HEK293 (cell line): ENCODE measurements around the gene KLHL25.

ENCODE experiments used
- CTCF ChIA-PET: fragments of 350-600 bp; formaldehyde crosslinking; extraction: SDS; loops from one replicate; lab custom pipeline; 2021; ENCODE audit warnings: antibody characterized with exemption; lab: Yijun Ruan, JAX
- POLR2A ChIA-PET: fragments of 300-600 bp; formaldehyde crosslinking; extraction: SDS; loops from one replicate; lab custom pipeline; 2020; ENCODE audit warnings: antibody characterized with exemption, inconsistent platforms; lab: Yijun Ruan, JAX
- H3K27ac ChIP-seq: fragments of 200-500 bp; sonication (Bioruptor generic); 2 replicates; pipeline ENCODE4 v1.5.1; 2014; ENCODE audit warnings: low read depth, low read length, control low read depth, inconsistent platforms; ENCODE audit errors: extremely low read depth
- H3K36me3 ChIP-seq, 2 experiments: fragments of 200-500 bp in 1 of 2; sonication (Bioruptor generic) in 1 of 2; 1 replicate in 1 of 2; 2 replicates in 1 of 2; pipeline ENCODE4 v1.5.1; 2014 to 2017; ENCODE audit warnings: inconsistent platforms in 2 of 2, low read length in 2 of 2; ENCODE audit not compliant: control insufficient read depth in 2 of 2, insufficient read depth in 1 of 2
- H3K4me1 ChIP-seq: fragments of 200-500 bp; sonication (Bioruptor generic); 2 replicates; pipeline ENCODE4 v1.5.1; 2014; ENCODE audit warnings: mild to moderate bottlenecking, low read length, inconsistent platforms; ENCODE audit not compliant: control insufficient read depth, insufficient read depth
- H3K4me3 ChIP-seq: 2 replicates; pipeline ENCODE4 v1.5.1; 2011; ENCODE audit warnings: low read depth, mild to moderate bottlenecking, control low read depth, low read length, moderate library complexity
- H3K9me3 ChIP-seq: fragments of 200-500 bp; sonication (Bioruptor generic); 2 replicates; pipeline ENCODE4 v1.5.1; 2014; ENCODE audit warnings: low read depth, low read length, inconsistent platforms; ENCODE audit not compliant: control insufficient read depth, insufficient read depth
- EGR2 ChIP-seq: fragments of 450-650 bp; formaldehyde crosslinking; IDR thresholded peaks from 2 replicates; pipeline ENCODE4 v1.5.1; 2016; ENCODE audit warnings: low read depth, missing biosample characterization, missing genetic modification characterization
- GFI1B ChIP-seq: fragments of 450-650 bp; formaldehyde crosslinking; IDR thresholded peaks from 2 replicates; pipeline ENCODE4 v1.5.1; 2016; ENCODE audit warnings: missing biosample characterization, missing genetic modification characterization
- GLI2 ChIP-seq: fragments of 450-650 bp; formaldehyde crosslinking; IDR thresholded peaks from 2 replicates; pipeline ENCODE4; 2017; ENCODE audit warnings: missing biosample characterization, missing genetic modification characterization, low read depth, borderline replicate concordance
- IKZF3 ChIP-seq: fragments of 450-650 bp; IDR thresholded peaks from 2 replicates; pipeline ENCODE4 v1.5.0; 2018; ENCODE audit warnings: missing biosample characterization, mild to moderate bottlenecking, missing genetic modification characterization, moderate library complexity
- KLF1 ChIP-seq: fragments of 450-650 bp; formaldehyde crosslinking; IDR thresholded peaks from 2 replicates; pipeline ENCODE4 v1.5.1; 2016; ENCODE audit warnings: missing biosample characterization, missing genetic modification characterization
- SETDB1 ChIP-seq: IDR thresholded peaks from one replicate; pipeline ENCODE4 v1.6.1; 2017; ENCODE audit warnings: mild to moderate bottlenecking, low read length, moderate library complexity, mixed read lengths; ENCODE audit not compliant: insufficient read length
- ZFHX2 ChIP-seq: fragments of 450-650 bp; formaldehyde crosslinking; conservative IDR thresholded peaks from 2 replicates; pipeline ENCODE4 v1.5.1; 2016; ENCODE audit warnings: missing biosample characterization, missing genetic modification characterization
- ZNF112 ChIP-seq: fragments of 450-650 bp; formaldehyde crosslinking; IDR thresholded peaks from 2 replicates; pipeline ENCODE4 v1.5.0; 2017; ENCODE audit warnings: missing biosample characterization, missing genetic modification characterization
- ZNF138 ChIP-seq: fragments of 450-650 bp; formaldehyde crosslinking; IDR thresholded peaks from 2 replicates; pipeline ENCODE4 v1.5.1; 2016; ENCODE audit warnings: missing biosample characterization, missing genetic modification characterization, borderline replicate concordance
- ZNF2 ChIP-seq: fragments of 450-650 bp; formaldehyde crosslinking; IDR thresholded peaks from 2 replicates; pipeline ENCODE4 v1.5.1; 2016; ENCODE audit warnings: missing biosample characterization, missing genetic modification characterization
- ZNF292 ChIP-seq: fragments of 450-650 bp; formaldehyde crosslinking; IDR thresholded peaks from 2 replicates; pipeline ENCODE4 v1.5.1; 2016; ENCODE audit warnings: low read depth, missing biosample characterization, missing genetic modification characterization, borderline replicate concordance
- ZNF324 ChIP-seq: fragments of 450-650 bp; formaldehyde crosslinking; IDR thresholded peaks from 2 replicates; pipeline ENCODE4 v1.5.1; 2016; ENCODE audit warnings: missing biosample characterization, missing genetic modification characterization
- ZNF354C ChIP-seq: fragments of 450-650 bp; formaldehyde crosslinking; IDR thresholded peaks from 2 replicates; pipeline ENCODE4 v1.5.1; 2016; ENCODE audit warnings: missing biosample characterization, missing genetic modification characterization, low read depth, borderline replicate concordance
- ZNF600 ChIP-seq: fragments of 450-650 bp; formaldehyde crosslinking; IDR thresholded peaks from 2 replicates; pipeline ENCODE4 v1.5.1; 2016; ENCODE audit warnings: missing biosample characterization, missing genetic modification characterization
- ZNF626 ChIP-seq: fragments of 450-650 bp; sonication (Bioruptor Pico); formaldehyde crosslinking; IDR thresholded peaks from 2 replicates; pipeline ENCODE4 v1.5.1; 2018; ENCODE audit warnings: missing biosample characterization, missing genetic modification characterization, inconsistent platforms
- ZNF76 ChIP-seq: fragments of 450-650 bp; formaldehyde crosslinking; IDR thresholded peaks from 2 replicates; pipeline ENCODE4; 2016; ENCODE audit warnings: low read depth, missing biosample characterization, missing genetic modification characterization, borderline replicate concordance
- TF ChIP-seq, protein P1 (sequence below): fragments of 450-650 bp; formaldehyde crosslinking; IDR thresholded peaks from 2 replicates; pipeline ENCODE4 v1.5.1; 2016; ENCODE audit warnings: missing biosample characterization, missing genetic modification characterization
- TF ChIP-seq, protein P2 (sequence below): fragments of 450-650 bp; formaldehyde crosslinking; IDR thresholded peaks from 2 replicates; pipeline ENCODE4 v1.5.1; 2016; ENCODE audit warnings: missing biosample characterization, missing genetic modification characterization
- TF ChIP-seq, protein P3 (sequence below): fragments of 450-650 bp; formaldehyde crosslinking; IDR thresholded peaks from 2 replicates; pipeline ENCODE4 v1.5.1; 2016; ENCODE audit warnings: missing biosample characterization, missing genetic modification characterization
- TF ChIP-seq, protein P4 (sequence below): fragments of 450-650 bp; formaldehyde crosslinking; IDR thresholded peaks from 2 replicates; pipeline ENCODE4 v1.5.1; 2017; ENCODE audit warnings: missing biosample characterization, mild to moderate bottlenecking, missing genetic modification characterization, moderate library complexity

The KLHL25 gene

DNA sequence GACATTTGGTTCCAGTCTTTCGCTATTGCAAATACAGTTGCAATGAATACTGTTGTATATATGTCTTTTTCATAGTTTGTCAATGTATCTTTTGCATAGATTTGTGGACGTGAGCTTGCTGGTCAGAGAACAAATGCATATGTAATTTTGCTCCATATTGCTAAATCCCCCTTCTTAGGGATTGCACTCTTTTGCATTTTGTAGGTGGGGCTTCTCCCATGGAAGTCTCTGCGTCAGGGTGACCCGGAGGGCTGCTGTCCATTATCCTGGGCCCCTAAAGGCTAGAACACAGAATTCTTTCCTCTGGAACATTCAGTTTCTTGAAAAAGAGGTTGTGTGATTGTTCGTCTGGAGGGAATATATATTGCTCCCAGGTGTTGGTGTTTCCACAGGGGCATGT lies 25.2 kb upstream of the KLHL25 start (continued):
- TF ChIP-seq, protein P1, sequence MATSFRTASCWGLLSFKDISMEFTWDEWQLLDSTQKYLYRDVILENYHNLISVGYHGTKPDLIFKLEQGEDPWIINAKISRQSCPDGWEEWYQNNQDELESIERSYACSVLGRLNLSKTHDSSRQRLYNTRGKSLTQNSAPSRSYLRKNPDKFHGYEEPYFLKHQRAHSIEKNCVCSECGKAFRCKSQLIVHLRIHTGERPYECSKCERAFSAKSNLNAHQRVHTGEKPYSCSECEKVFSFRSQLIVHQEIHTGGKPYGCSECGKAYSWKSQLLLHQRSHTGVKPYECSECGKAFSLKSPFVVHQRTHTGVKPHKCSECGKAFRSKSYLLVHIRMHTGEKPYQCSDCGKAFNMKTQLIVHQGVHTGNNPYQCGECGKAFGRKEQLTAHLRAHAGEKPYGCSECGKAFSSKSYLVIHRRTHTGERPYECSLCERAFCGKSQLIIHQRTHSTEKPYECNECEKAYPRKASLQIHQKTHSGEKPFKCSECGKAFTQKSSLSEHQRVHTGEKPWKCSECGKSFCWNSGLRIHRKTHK (tag by site-specific recombination): no peak
- no peak for TF ChIP-seq ZNF138 (tag by site-specific recombination)
- TF ChIP-seq, protein P2, sequence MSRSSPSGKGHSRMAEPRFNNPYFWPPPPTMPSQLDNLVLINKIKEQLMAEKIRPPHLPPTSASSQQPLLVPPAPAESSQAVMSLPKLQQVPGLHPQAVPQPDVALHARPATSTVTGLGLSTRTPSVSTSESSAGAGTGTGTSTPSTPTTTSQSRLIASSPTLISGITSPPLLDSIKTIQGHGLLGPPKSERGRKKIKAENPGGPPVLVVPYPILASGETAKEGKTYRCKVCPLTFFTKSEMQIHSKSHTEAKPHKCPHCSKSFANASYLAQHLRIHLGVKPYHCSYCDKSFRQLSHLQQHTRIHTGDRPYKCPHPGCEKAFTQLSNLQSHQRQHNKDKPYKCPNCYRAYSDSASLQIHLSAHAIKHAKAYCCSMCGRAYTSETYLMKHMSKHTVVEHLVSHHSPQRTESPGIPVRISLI: no peak
- no peak for TF ChIP-seq ZNF600 (tag by site-specific recombination)
- no peak for TF ChIP-seq SETDB1
- TF ChIP-seq, protein P3, sequence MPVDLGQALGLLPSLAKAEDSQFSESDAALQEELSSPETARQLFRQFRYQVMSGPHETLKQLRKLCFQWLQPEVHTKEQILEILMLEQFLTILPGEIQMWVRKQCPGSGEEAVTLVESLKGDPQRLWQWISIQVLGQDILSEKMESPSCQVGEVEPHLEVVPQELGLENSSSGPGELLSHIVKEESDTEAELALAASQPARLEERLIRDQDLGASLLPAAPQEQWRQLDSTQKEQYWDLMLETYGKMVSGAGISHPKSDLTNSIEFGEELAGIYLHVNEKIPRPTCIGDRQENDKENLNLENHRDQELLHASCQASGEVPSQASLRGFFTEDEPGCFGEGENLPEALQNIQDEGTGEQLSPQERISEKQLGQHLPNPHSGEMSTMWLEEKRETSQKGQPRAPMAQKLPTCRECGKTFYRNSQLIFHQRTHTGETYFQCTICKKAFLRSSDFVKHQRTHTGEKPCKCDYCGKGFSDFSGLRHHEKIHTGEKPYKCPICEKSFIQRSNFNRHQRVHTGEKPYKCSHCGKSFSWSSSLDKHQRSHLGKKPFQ (tag by site-specific recombination): no peak
- TF ChIP-seq, protein P4, sequence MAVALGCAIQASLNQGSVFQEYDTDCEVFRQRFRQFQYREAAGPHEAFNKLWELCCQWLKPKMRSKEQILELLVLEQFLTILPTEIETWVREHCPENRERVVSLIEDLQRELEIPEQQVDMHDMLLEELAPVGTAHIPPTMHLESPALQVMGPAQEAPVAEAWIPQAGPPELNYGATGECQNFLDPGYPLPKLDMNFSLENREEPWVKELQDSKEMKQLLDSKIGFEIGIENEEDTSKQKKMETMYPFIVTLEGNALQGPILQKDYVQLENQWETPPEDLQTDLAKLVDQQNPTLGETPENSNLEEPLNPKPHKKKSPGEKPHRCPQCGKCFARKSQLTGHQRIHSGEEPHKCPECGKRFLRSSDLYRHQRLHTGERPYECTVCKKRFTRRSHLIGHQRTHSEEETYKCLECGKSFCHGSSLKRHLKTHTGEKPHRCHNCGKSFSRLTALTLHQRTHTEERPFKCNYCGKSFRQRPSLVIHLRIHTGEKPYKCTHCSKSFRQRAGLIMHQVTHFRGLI (tag by site-specific recombination): no peak
- no peak for TF ChIP-seq GFI1B (tag by site-specific recombination)
- TF ChIP-seq ZNF2 (tag by site-specific recombination): no peak
- no peak for TF ChIP-seq IKZF3 (tag by site-specific recombination)
- TF ChIP-seq KLF1 (tag by site-specific recombination): no peak
- TF ChIP-seq GLI2: no peak
- TF ChIP-seq, all 188 proteins: peak for 0

DNA sequence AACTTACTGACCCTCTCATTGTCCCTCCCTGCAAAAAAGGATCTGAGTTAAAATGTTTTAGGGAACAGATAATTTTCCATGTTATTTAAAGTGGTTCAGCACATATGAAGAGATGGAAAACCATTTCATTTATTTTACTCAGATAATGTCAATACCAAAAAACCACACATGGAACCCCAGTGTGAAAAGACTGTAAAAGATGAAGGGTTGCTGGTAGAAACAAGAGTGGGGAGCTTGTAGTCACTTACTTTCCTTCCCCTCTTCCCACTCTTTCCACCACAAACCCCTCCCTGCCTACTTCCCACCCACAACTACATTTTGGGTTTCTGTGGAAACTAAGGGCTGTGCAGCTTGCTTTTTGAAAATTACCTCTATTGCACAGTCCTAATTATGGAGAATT lies 18.5 kb upstream of the KLHL25 start:
- ChIA-PET CTCF (interaction anchor here (0.7 kb wide), 1 partner anchor 1105 kb away, joined by 3 read pairs; no protein-coding TSS in a partner anchor), POLR2A (no interaction called here)
- TF ChIP-seq, protein P2: no peak
- no peak for TF ChIP-seq ZNF626 (tag by site-specific recombination)
- no peak for TF ChIP-seq ZNF76
- no peak for TF ChIP-seq ZNF354C (tag by site-specific recombination)
- no peak for TF ChIP-seq ZNF324 (tag by site-specific recombination)
- TF ChIP-seq ZNF112 (tag by site-specific recombination): no peak
- TF ChIP-seq ZNF292 (tag by site-specific recombination): no peak
- peak; percentile 43; the same call in 1 of the 2 replicates for TF ChIP-seq ZFHX2
- TF ChIP-seq, protein P1 (tag by site-specific recombination): no peak
- peak; percentile 37; the same call in 1 of the 2 replicates for TF ChIP-seq EGR2 (tag by site-specific recombination)
- no peak overlapping the region for H3K27ac ChIP-seq
- no peaks in the 10 kb centered on the region for H3K4me1 ChIP-seq
- H3K4me3 ChIP-seq: no peak overlapping the region
- no peaks in the 10 kb centered on the region for H3K9me3 ChIP-seq
- no peaks in the 10 kb centered on the region for H3K36me3 ChIP-seq
